ENCODE data around the gene HSPG2. TPM values are rescaled to one million over a fixed set of nuclear protein-coding genes. Genes with fewer than 3 reads are reported as not detected.

The HSPG2 gene
- total RNA-seq, 1 experiment from 2014 or later, result 171 TPM

GRCh38 chr1:21955501-21956281 is 18.6 kb upstream of the HSPG2 start:
- CTCF ChIA-PET, result no interaction called here
- no peaks in the 10 kb centered on the region for H3K9me3 ChIP-seq (ENCODE audit: control insufficient read depth, insufficient read depth, low read depth, low read length)
- no peaks in the 10 kb centered on the region for H3K36me3 ChIP-seq (ENCODE audit: control insufficient read depth, insufficient read depth, low read length)
- TF ChIP-seq CTCF (IDR thresholded peaks at IDR 0.05) (no peak), TCF7L2 (IDR thresholded peaks at IDR 0.05; ENCODE audit: low read depth, low read length) (no peak), POLR2AphosphoS5 (IDR thresholded peaks at IDR 0.05; ENCODE audit: low read depth, low read length) (no peak), REST (IDR thresholded peaks at IDR 0.05; ENCODE audit: insufficient read depth in 1 of 2, low read depth in 2 of 2, low read length in 1 of 2) (no peak)
- ATAC-seq (no peak), DNase-seq (ENCODE audit: low read depth, low spot score) (no peak)
- H3K27me3 ChIP-seq (ENCODE audit: control insufficient read depth, insufficient read depth, low read length), result no peaks in the 10 kb centered on the region
- in situ Hi-C loops (cut with HindIII; ENCODE audit: low pct_unique_long_range_greater_than_20kb, low sequenced_read_pairs), result no loop called here
- no TSS peak for BruUV-seq (replicated peaks)
- no peak overlapping the region for H3K4me3 ChIP-seq (ENCODE audit: low read depth in 2 of 2, low read length in 2 of 2)
- POLR2A ChIA-PET, result interaction anchor here (0.5 to 1.5 kb wide), 4 partner anchors 13 to 1273 kb away, joined by 3 to 7 read pairs (median 4); no protein-coding TSS in a partner anchor
- intact Hi-C loops (cut with micrococcal nuclease; ENCODE audit: unreplicated experiment), result no loop called here
- peak overlapping the region; percentile 67; the same call in 1 of the 2 replicates for H3K27ac ChIP-seq (ENCODE audit: low read length)
- peaks cover 21% of the 10 kb centered on the region for H3K4me1 ChIP-seq (ENCODE audit: control insufficient read depth, insufficient read depth, low read length)

DNA sequence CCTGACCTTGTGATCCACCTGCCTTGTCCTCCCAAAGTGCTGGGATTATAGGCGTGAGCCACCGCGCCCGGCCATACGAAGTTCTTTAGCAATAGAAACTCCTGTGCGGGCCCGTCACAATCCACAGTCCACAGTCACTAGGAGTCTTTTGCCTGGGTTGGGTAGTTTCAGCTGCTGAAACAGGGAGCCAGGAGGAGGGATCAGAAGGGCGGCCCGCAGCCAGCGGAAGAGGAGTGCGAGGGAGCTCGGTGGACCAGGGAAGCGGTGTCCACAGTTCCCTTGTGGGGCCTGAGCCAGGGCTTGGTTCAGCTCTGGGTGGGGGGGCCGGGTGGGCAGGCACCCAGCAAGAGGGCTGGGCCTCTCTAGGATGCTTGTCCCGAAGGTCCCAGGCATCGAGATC is 17.9 kb upstream of the HSPG2 start:
- CTCF ChIA-PET, result no interaction called here
- in situ Hi-C loops (cut with HindIII; ENCODE audit: low pct_unique_long_range_greater_than_20kb, low sequenced_read_pairs), result no loop called here
- BruUV-seq (replicated peaks), result no TSS peak
- DNase-seq (ENCODE audit: low read depth, low spot score) (no peak), ATAC-seq (no peak)
- no peak for TF ChIP-seq CTCF (IDR thresholded peaks at IDR 0.05)
- no peak for TF ChIP-seq SIN3A (IDR thresholded peaks at IDR 0.05; ENCODE audit: borderline replicate concordance, insufficient read depth, low read depth, low read length)
- no peak for TF ChIP-seq TCF7L2 (IDR thresholded peaks at IDR 0.05; ENCODE audit: low read depth, low read length)
- no peak for TF ChIP-seq POLR2AphosphoS5 (IDR thresholded peaks at IDR 0.05; ENCODE audit: low read depth, low read length)
- TF ChIP-seq REST (IDR thresholded peaks at IDR 0.05; ENCODE audit: insufficient read depth in 1 of 2, low read depth in 2 of 2, low read length in 1 of 2), result no peak
- POLR2A ChIA-PET, result interaction anchor here (0.5 to 1.5 kb wide), 4 partner anchors 12 to 1273 kb away, joined by 3 to 5 read pairs (median 4); no protein-coding TSS in a partner anchor
- no peaks in the 10 kb centered on the region for H3K36me3 ChIP-seq (ENCODE audit: control insufficient read depth, insufficient read depth, low read length)
- H3K9me3 ChIP-seq (ENCODE audit: control insufficient read depth, insufficient read depth, low read depth, low read length), result no peaks in the 10 kb centered on the region
- H3K4me3 ChIP-seq (ENCODE audit: low read depth in 2 of 2, low read length in 2 of 2), result no peak overlapping the region
- H3K27me3 ChIP-seq (ENCODE audit: control insufficient read depth, insufficient read depth, low read length), result no peaks in the 10 kb centered on the region
- no peak overlapping the region for H3K27ac ChIP-seq (ENCODE audit: low read length)
- intact Hi-C loops (cut with micrococcal nuclease; ENCODE audit: unreplicated experiment), result no loop called here
- H3K4me1 ChIP-seq (ENCODE audit: control insufficient read depth, insufficient read depth, low read length), result peaks cover 21% of the 10 kb centered on the region

All from Panc1 (cell line).